Mucosa of gallbladder (tissue), 1 donor: ENCODE data around the gene CDH6. TPM values are rescaled to one million over a fixed set of nuclear protein-coding genes. Genes with fewer than 3 reads are reported as not detected.

Experiments used
- DNase-seq: peaks from one replicate; pipeline ENCODE4 v3.0.0-alpha.2; 2020; ENCODE audit warnings: low spot score
- total RNA-seq: library from RNA; stranded (reverse); gene quantifications from one replicate; pipeline ENCODE4 v1.2.1, GENCODE V29; 2021
- donor health status: DM: no; HTN: no; CAD: no.

CDH6 gene
- total RNA-seq, 1 donor from 2014 or later: 75.9 TPM

DNA sequence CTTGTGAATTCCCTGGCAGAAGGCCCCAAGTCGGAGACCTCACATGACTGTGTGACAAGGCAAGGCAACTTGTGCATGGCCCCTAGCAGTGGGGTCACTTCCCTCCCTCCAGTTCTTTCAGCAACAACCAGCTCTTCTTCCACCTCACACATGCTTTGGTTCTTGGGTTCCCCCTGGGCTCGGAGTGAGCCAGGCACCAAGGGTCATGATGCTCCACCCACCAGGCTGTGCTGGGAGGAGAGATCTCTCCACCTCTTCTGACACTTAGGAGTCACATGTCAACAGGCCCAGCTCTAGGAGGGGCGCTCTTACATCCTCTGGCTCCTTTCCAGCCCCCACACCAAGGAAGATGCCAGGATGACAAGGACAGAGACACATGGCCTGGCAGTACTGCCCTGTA lies 56.7 kb downstream of the CDH6 start:
- DNase-seq: no peak

GRCh38 chr5:31251032-31251431 lies 57.5 kb downstream of the CDH6 start:
- DNase-seq: no peak

GRCh38 chr5:31255041-31255440 lies 61.6 kb downstream of the CDH6 start:
- DNase-seq: no peak

- no peak for DNase-seq
Observed at GRCh38 chr5:31268256-31268655, 74.8 kb downstream of the CDH6 start.

DNA sequence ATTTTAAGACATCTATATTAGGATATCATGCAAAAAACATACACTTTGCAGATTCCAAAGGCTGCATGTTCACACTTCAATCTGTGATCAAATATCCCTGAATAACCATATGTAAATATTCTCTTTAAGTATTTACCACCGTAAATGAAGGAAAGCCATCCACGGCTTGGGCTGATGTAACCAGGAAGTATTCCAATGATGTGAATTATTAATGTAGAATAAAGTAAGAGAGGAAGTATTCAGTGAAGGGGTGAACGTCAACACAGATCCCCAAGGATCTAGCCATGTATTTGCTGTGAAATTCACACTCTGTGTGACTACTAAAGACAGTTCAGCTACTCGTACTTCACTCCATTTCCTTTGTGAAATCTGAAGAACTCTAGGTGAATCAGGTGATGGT lies 75.2 kb downstream of the CDH6 start:
- no peak for DNase-seq

- no peak for DNase-seq
Observed at GRCh38 chr5:31269259-31269658, 75.8 kb downstream of the CDH6 start.

DNA sequence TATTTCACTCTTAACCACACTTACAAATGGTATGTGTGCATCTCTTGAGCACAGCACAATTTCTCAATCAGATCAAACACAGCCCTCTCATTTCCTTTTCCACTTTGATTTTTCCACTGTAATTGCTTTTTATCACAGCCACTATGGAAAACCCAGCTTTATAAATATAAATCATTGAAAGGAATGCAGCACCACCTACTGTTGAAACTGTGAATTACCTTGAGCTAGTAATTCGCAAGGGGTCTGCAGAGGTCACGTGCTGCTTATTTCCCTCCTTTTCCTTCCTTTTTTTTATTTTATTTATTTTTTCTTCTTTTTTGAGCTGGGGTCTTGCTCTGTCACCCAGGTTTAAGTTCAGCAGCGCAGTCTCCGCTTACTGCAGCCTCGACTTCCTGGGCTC lies 76.9 kb downstream of the CDH6 start:
- DNase-seq: no peak

DNA sequence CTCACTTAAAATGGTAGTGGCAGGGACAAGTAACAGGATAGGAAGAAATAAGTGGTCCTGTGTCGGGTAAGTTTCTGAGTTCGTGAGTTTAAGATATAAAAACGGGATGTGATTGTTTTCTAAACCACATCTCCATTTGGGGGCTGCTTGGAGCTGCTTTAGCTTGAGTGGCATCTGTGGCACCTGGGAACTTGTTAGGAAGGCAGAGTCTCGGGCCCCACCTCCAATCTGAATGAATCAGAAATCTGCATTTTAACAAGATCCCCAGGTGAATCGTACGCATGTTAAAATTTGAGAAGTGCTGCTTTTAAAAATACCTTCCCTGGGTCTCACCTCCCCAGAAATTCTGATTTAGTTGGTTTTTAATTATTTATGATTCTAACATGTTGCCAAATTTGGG lies 78.1 kb downstream of the CDH6 start:
- no peak for DNase-seq

DNA sequence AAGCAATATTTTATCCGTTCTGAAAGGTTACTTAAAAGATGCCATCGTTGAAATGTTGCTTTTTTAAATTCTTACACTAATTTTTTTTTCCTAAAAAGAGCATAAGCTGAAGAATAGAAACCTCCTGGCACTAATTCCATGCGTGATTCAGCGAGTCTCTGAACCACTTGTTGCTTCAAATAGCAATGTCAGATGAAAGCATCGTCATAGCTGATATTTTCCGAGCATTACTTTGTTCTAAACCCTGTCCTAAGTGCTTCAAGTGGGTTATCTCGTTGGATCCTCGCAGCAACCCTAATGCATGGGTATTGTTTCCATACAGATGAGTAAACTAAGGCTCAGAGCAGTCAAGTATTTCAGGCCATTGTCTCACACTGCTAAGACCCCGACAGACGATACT lies 79.7 kb downstream of the CDH6 start:
- DNase-seq: no peak

GRCh38 chr5:31273631-31274378 lies 80.3 kb downstream of the CDH6 start:
- DNase-seq: no peak

DNA sequence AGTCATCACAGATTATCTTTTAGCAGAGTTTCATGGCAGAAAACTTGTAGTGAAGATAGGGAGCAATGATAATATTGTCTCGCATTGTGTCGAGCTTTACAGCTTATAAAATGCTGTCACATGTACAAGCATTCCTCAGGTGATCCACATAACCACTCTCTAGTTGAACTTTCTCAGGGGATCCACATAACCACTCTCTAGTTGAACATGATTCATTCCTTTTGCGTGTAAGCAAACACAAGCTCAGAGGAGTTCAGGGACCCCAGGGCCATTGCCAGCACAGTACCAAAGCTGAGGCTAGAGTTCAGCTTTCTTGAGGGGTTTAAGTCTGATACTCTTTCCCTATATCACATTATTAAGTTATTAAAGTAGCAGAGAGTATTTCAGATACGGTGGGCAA lies 86.7 kb downstream of the CDH6 start:
- DNase-seq: no peak

- no peak for DNase-seq
Observed at GRCh38 chr5:31283326-31283725, 89.8 kb downstream of the CDH6 start.

DNA sequence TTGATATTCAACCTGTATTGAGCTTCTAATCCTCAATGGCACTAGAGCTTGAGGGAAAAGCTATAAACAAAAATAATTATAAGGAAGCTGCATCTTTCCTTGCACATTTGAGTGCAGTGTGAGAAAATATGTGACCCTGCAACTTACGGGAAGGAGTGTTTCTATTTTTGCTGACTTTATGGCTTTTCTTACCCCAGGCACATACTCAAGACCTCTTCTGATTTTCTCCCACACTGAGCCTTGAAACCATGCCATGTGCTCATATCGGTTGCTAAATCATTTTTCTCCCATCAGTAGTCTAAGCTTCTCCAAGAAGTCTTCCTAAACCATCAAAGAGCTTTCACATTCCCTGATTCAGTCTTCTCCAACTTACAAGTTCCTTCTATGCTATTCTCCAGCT lies 91.5 kb downstream of the CDH6 start:
- DNase-seq: no peak

DNA sequence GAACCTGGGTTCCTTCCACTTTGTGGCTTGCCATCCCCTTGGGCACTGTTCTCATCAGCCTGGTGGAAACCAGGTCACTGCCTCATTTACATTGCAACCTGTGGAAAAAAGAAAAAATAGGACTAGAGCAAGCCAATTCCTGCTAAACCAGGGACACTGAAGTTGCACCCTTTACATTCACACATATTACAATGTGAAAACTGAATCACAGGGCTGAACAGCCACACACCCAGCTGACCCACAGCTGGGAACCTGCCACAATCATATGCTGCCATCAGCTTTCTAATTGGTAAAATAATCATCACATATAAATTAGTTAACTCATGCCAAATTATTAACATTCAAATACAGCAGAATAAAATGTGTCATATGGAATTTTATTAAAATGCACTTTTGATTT lies 94.5 kb downstream of the CDH6 start:
- no peak for DNase-seq

DNA sequence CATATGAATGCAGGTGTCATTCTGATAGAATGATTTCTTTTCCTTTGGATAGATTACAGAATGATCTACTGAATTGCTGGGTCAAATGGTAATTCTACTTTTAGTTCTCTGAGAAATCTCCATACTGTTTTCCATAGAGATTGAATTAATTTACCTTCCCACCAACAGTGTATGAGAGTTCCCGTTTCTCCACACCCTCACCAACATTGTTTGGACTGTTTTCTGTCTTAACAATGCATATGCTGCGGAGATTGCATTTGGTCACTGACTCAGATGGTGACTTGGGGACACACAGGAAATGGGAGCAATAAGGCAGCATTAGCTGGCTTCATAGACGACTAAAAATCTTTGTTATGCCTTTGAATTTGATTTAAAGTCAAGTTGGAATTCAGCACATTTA lies 95.9 kb downstream of the CDH6 start:
- no peak for DNase-seq

GRCh38 chr5:31291323-31291854 lies 97.9 kb downstream of the CDH6 start:
- DNase-seq: no peak

- no peak for DNase-seq
Observed at GRCh38 chr5:31300501-31300900, 107.0 kb downstream of the CDH6 start.

- no peak for DNase-seq
Observed at GRCh38 chr5:31301833-31302232, 108.3 kb downstream of the CDH6 start.

DNA sequence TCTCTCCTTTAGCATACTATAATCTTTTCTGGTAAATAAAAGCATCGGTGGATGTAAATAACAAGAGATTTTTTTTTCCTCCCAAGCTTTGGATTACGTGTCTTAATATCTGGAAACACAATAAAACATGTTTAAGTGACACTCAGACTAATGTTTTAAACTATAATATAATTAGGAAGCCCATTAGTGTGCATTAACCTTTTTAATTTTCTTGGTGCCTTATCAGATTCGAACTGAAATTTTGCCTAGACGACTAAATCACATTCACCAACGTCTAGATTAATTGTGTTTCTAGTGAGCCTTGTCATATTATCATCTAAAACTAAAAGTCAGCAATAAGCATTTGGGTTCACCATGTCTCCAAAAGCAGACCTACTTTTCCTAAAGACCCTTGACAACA lies 110.2 kb downstream of the CDH6 start:
- no peak for DNase-seq

DNA sequence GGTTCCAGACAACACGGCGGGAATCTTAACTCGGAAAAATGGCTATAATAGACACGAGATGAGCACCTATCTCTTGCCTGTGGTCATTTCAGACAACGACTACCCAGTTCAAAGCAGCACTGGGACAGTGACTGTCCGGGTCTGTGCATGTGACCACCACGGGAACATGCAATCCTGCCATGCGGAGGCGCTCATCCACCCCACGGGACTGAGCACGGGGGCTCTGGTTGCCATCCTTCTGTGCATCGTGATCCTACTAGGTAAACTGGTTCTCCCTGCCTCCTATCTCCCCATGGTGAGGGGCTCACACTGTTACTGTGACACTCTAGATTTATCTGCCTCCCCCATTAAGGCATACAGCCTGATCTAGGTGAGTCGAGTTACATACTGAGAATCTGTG lies 124.2 kb downstream of the CDH6 start:
- no peak for DNase-seq

DNA sequence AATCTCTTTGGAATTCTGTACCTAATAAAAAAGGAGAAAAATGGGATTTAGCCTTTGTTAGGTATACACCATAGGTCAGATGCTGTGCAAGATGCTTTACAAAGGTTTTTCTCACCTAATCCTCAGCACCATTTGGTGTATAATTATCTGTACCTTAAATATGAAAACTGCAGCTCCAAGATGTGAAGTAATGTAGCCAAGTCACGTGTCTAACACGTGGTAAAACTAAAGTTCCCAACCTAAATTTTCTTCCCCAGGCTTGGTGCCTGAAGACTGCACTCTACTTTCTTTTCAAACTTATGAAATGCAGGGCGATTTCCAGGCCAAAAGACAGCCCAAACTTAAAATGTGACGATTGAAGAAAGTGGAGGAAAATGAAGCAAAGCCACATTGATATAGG lies 125.8 kb downstream of the CDH6 start:
- no peak for DNase-seq

GRCh38 chr5:31322946-31323345 lies 129.5 kb downstream of the CDH6 start:
- DNase-seq: no peak

DNA sequence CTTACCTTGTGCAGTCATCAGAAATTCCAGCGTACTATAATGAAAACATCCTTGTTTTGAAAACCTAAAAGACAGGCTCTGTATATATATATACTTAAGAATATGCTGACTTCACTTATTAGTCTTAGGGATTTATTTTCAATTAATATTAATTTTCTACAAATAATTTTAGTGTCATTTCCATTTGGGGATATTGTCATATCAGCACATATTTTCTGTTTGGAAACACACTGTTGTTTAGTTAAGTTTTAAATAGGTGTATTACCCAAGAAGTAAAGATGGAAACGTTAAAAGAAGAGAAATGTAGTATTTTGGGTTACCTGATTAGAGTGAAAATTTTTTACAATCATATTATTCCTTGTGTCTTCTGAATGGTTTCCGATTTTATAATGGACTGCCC lies 131.4 kb downstream of the CDH6 start:
- no peak for DNase-seq
